Prostate gland (tissue), 2 donors: Measurements from ENCODE around the gene ZCCHC18. TPM values are rescaled to one million over a fixed set of nuclear protein-coding genes. Genes with fewer than 3 reads are reported as not detected.

ENCODE experiments used
- DNase-seq: peaks from one replicate; pipeline ENCODE4 v3.0.0-alpha.2; 2019; ENCODE audit warnings: low spot score
- H3K27ac ChIP-seq, 2 donors: fragments of 200-600 bp; sonication (generic); 2 replicates each; pipeline ENCODE4 v1.5.1; 2017 to 2019
- H3K27me3 ChIP-seq: fragments of 200-600 bp; sonication (generic); replicated peaks from 2 replicates; pipeline ENCODE4 v1.5.1; 2019; ENCODE audit not compliant: insufficient read depth
- H3K36me3 ChIP-seq, 2 donors: fragments of 200-600 bp; sonication (generic); 1 replicate in 1 of 2; 2 replicates in 1 of 2; pipeline versions ENCODE4 v1.5.1 to v1.8.1; 2017 to 2019
- H3K4me1 ChIP-seq: fragments of 200-600 bp; sonication (generic); replicated peaks from 2 replicates; pipeline ENCODE4 v1.5.1; 2019
- H3K4me3 ChIP-seq, 2 donors: fragments of 200-600 bp; sonication (generic); 2 replicates each; pipeline ENCODE4 v1.5.1; 2017 to 2019
- H3K9me3 ChIP-seq: fragments of 200-600 bp; sonication (generic); 2 replicates; pipeline ENCODE4 v1.5.1; 2017
- CTCF ChIP-seq, 4 experiments: fragments of 200-600 bp in 2 of 4; fragments of 450-650 bp in 2 of 4; sonication (generic) in 2 of 4; IDR thresholded peaks; 1 replicate in 3 of 4; 2 replicates in 1 of 4; pipeline ENCODE4 v1.5.1; 2016 to 2019; ENCODE audit warnings: antibody characterized with exemption in 4 of 4, mild to moderate bottlenecking in 2 of 4, moderate library complexity in 2 of 4
- POLR2A ChIP-seq: fragments of 450-650 bp; IDR thresholded peaks from one replicate; pipeline ENCODE4 v1.6.1; 2016; ENCODE audit warnings: antibody characterized with exemption, mild to moderate bottlenecking
- POLR2AphosphoS5 ChIP-seq: sonication (generic); formaldehyde crosslinking; IDR thresholded peaks from one replicate; pipeline ENCODE4 v1.6.1; 2017; ENCODE audit warnings: antibody characterized with exemption
- WGBS: methylation state at CpG from one replicate; pipeline ENCODE4 v1.1.5; 2018; 5-methylcytosine and 5-hydroxymethylcytosine counted together
- intact Hi-C: fragments of 100-400 bp; cut with DNase I; formaldehyde crosslinking; loops from one replicate; pipeline ENCODE4 v1.14.2; 2022
- total RNA-seq, 2 donors: library from RNA; depleted of rRNA; stranded (reverse); fragments of >200 nt; gene quantifications; one replicate each; pipeline ENCODE4 v1.1.0, GENCODE V29; 2016

The ZCCHC18 gene
- total RNA-seq, 2 donors from 2014 or later = 0.14 to 17.2 TPM

- WGBS = 40% methylated on average over 1 of the region's 1 CpG
- intact Hi-C loops = no loop called here
- Histone ChIP-seq H3K4me3 (no peak overlapping the region), H3K4me1 (no peaks in the 10 kb centered on the region), H3K9me3 (no peaks in the 10 kb centered on the region), H3K27ac (no peak overlapping the region), H3K27me3 (no peaks in the 10 kb centered on the region), H3K36me3 (no peaks in the 10 kb centered on the region)
- TF ChIP-seq POLR2A (no peak), CTCF (IDR thresholded peaks at IDR 0.05) (no peak), POLR2AphosphoS5 (no peak)
- DNase-seq = no peak
These were observed 38.7 kb downstream of the ZCCHC18 start for GRCh38 chrX:104151037-104151436.

- peak; percentile 77 for TF ChIP-seq POLR2AphosphoS5
- peak in 2 of 4 experiments; percentile 10 for TF ChIP-seq CTCF (IDR thresholded peaks at IDR 0.05)
- peak; percentile 29 for TF ChIP-seq POLR2A
- Histone ChIP-seq H3K36me3 (no peaks in the 10 kb centered on the region), H3K4me3 (peak within 1 kb of the TSS; percentile 43 to 47), H3K27ac (peak within 1 kb of the TSS; percentile 81 to 85), H3K4me1 (no peaks in the 10 kb centered on the region), H3K9me3 (no peaks in the 10 kb centered on the region), H3K27me3 (no peaks in the 10 kb centered on the region)
- intact Hi-C loops = no loop called here
- DNase-seq = peak; percentile 63
- WGBS = 0% methylated on average over 21 of the region's 44 CpGs
These were observed 44.6 kb downstream of the ZCCHC18 start, which contains the start of gene SLC25A53 for GRCh38 chrX:104156630-104157529. Gene SLC25A53, minus strand, starts transcription at chrX:104157009. Its CDS starts 51,752 bp downstream, at chrX:104105257.

Other genes starting within 250 kb of the ZCCHC18 start
- 10 to 100 TPM in 1 of 2 donors, 1 to 10 TPM in 1; 8.2 to 10.4 TPM for gene TMSB15B, start 149.9 kb upstream of the ZCCHC18 start, total RNA-seq
- not detected for gene H2BW1, start 98.8 kb upstream of the ZCCHC18 start, total RNA-seq
- gene H2BW2, start 72.6 kb upstream of the ZCCHC18 start, total RNA-seq = 1 to 10 TPM in 1 of 2 donors, not detected in 1; 4.2 TPM
- gene TMSB15C, start 36.3 kb upstream of the ZCCHC18 start, total RNA-seq = 1 to 10 TPM; 1.2 to 6.4 TPM
- 10 to 100 TPM; 12.1 to 13.1 TPM for gene SLC25A53, start 44.5 kb downstream of the ZCCHC18 start, total RNA-seq
- gene FAM199X, start 53.9 kb downstream of the ZCCHC18 start, total RNA-seq = 10 to 100 TPM; 22.2 to 28.5 TPM
- 10 to 100 TPM in 1 of 2 donors, not detected in 1; 31.9 TPM for gene ESX1, start 142.4 kb downstream of the ZCCHC18 start, total RNA-seq